HEK293 (cell line): ENCODE results near the gene CFAP46.
A peak's percentile ranks its signal among the peaks of the same experiment; 100 is the strongest.

Source experiments
- CTCF ChIA-PET: fragments of 350-600 bp; formaldehyde crosslinking; extraction: SDS; loops from one replicate; lab custom pipeline; 2021; ENCODE audit warnings: antibody characterized with exemption; lab: Yijun Ruan, JAX
- POLR2A ChIA-PET: fragments of 300-600 bp; formaldehyde crosslinking; extraction: SDS; loops from one replicate; lab custom pipeline; 2020; ENCODE audit warnings: antibody characterized with exemption, inconsistent platforms; lab: Yijun Ruan, JAX
- H3K27ac ChIP-seq: fragments of 200-500 bp; sonication (Bioruptor generic); 2 replicates; pipeline ENCODE4 v1.5.1; 2014; ENCODE audit warnings: low read depth, low read length, control low read depth, inconsistent platforms; ENCODE audit errors: extremely low read depth
- H3K36me3 ChIP-seq, 2 experiments: fragments of 200-500 bp in 1 of 2; sonication (Bioruptor generic) in 1 of 2; 1 replicate in 1 of 2; 2 replicates in 1 of 2; pipeline ENCODE4 v1.5.1; 2014 to 2017; ENCODE audit warnings: inconsistent platforms in 2 of 2, low read length in 2 of 2; ENCODE audit not compliant: control insufficient read depth in 2 of 2, insufficient read depth in 1 of 2
- H3K4me1 ChIP-seq: fragments of 200-500 bp; sonication (Bioruptor generic); 2 replicates; pipeline ENCODE4 v1.5.1; 2014; ENCODE audit warnings: mild to moderate bottlenecking, low read length, inconsistent platforms; ENCODE audit not compliant: control insufficient read depth, insufficient read depth
- H3K4me3 ChIP-seq: 2 replicates; pipeline ENCODE4 v1.5.1; 2011; ENCODE audit warnings: low read depth, mild to moderate bottlenecking, control low read depth, low read length, moderate library complexity
- H3K9me3 ChIP-seq: fragments of 200-500 bp; sonication (Bioruptor generic); 2 replicates; pipeline ENCODE4 v1.5.1; 2014; ENCODE audit warnings: low read depth, low read length, inconsistent platforms; ENCODE audit not compliant: control insufficient read depth, insufficient read depth
- EGR2 ChIP-seq: fragments of 450-650 bp; formaldehyde crosslinking; IDR thresholded peaks from 2 replicates; pipeline ENCODE4 v1.5.1; 2016; ENCODE audit warnings: low read depth, missing biosample characterization, missing genetic modification characterization
- IKZF3 ChIP-seq: fragments of 450-650 bp; IDR thresholded peaks from 2 replicates; pipeline ENCODE4 v1.5.0; 2018; ENCODE audit warnings: missing biosample characterization, mild to moderate bottlenecking, missing genetic modification characterization, moderate library complexity
- PRDM1 ChIP-seq: fragments of 450-650 bp; formaldehyde crosslinking; IDR thresholded peaks from 2 replicates; pipeline ENCODE4; 2016; ENCODE audit warnings: missing biosample characterization, missing genetic modification characterization
- REPIN1 ChIP-seq: fragments of 450-650 bp; formaldehyde crosslinking; IDR thresholded peaks from 2 replicates; pipeline ENCODE4 v1.5.1; 2017; ENCODE audit warnings: missing biosample characterization, missing genetic modification characterization, low read depth
- ZEB2 ChIP-seq: fragments of 450-650 bp; formaldehyde crosslinking; IDR thresholded peaks from 2 replicates; pipeline ENCODE4 v1.5.1; 2016; ENCODE audit warnings: missing biosample characterization, missing genetic modification characterization
- ZIC2 ChIP-seq: fragments of 450-650 bp; formaldehyde crosslinking; IDR thresholded peaks from 2 replicates; pipeline ENCODE4 v1.5.1; 2016; ENCODE audit warnings: missing biosample characterization, missing genetic modification characterization
- ZNF211 ChIP-seq: fragments of 450-650 bp; formaldehyde crosslinking; IDR thresholded peaks from 2 replicates; pipeline ENCODE4 v1.5.1; 2016; ENCODE audit warnings: low read depth, missing biosample characterization, missing genetic modification characterization
- ZNF214 ChIP-seq: fragments of 450-650 bp; formaldehyde crosslinking; IDR thresholded peaks from 2 replicates; pipeline ENCODE4 v1.5.1; 2017; ENCODE audit warnings: missing biosample characterization, mild to moderate bottlenecking, missing genetic modification characterization, borderline replicate concordance
- ZNF311 ChIP-seq: fragments of 450-650 bp; formaldehyde crosslinking; IDR thresholded peaks from 2 replicates; pipeline ENCODE4 v1.5.1; 2017; ENCODE audit warnings: missing biosample characterization, missing genetic modification characterization, borderline replicate concordance
- ZNF324 ChIP-seq: fragments of 450-650 bp; formaldehyde crosslinking; IDR thresholded peaks from 2 replicates; pipeline ENCODE4 v1.5.1; 2016; ENCODE audit warnings: missing biosample characterization, missing genetic modification characterization
- ZNF350 ChIP-seq: fragments of 450-650 bp; formaldehyde crosslinking; IDR thresholded peaks from 2 replicates; pipeline ENCODE4 v1.5.0; 2017; ENCODE audit warnings: missing biosample characterization, mild to moderate bottlenecking, missing genetic modification characterization
- ZNF473 ChIP-seq: fragments of 450-650 bp; formaldehyde crosslinking; IDR thresholded peaks from 2 replicates; pipeline ENCODE4 v1.5.1; 2017; ENCODE audit warnings: missing biosample characterization, missing genetic modification characterization
- ZNF510 ChIP-seq: fragments of 450-650 bp; formaldehyde crosslinking; IDR thresholded peaks from 2 replicates; pipeline ENCODE4 v1.5.1; 2018; ENCODE audit warnings: mild to moderate bottlenecking, missing genetic modification characterization, missing biosample characterization; ENCODE audit not compliant: insufficient replicate concordance
- ZNF623 ChIP-seq: fragments of 450-650 bp; formaldehyde crosslinking; IDR thresholded peaks from 2 replicates; pipeline ENCODE4 v1.5.1; 2016; ENCODE audit warnings: missing biosample characterization, missing genetic modification characterization
- ZNF654 ChIP-seq: fragments of 450-650 bp; formaldehyde crosslinking; IDR thresholded peaks from 2 replicates; pipeline ENCODE4 v1.5.1; 2016; ENCODE audit warnings: low read depth, missing biosample characterization, missing genetic modification characterization
- ZNF670 ChIP-seq: fragments of 450-650 bp; formaldehyde crosslinking; IDR thresholded peaks from 2 replicates; pipeline ENCODE4 v1.5.1; 2016; ENCODE audit warnings: missing biosample characterization, missing genetic modification characterization, low read depth
- ZNF677 ChIP-seq: fragments of 450-650 bp; IDR thresholded peaks from 2 replicates; pipeline ENCODE4 v1.5.0; 2018; ENCODE audit warnings: missing biosample characterization, mild to moderate bottlenecking, missing genetic modification characterization, moderate library complexity
- ZNF76 ChIP-seq: fragments of 450-650 bp; formaldehyde crosslinking; IDR thresholded peaks from 2 replicates; pipeline ENCODE4; 2016; ENCODE audit warnings: low read depth, missing biosample characterization, missing genetic modification characterization, borderline replicate concordance
- ZNF776 ChIP-seq: fragments of 450-650 bp; formaldehyde crosslinking; IDR thresholded peaks from 2 replicates; pipeline ENCODE4 v1.5.0; 2017; ENCODE audit warnings: missing biosample characterization, missing genetic modification characterization, borderline replicate concordance
- ZNF785 ChIP-seq: fragments of 450-650 bp; formaldehyde crosslinking; IDR thresholded peaks from 2 replicates; pipeline ENCODE4 v1.5.1; 2016; ENCODE audit warnings: missing biosample characterization, missing genetic modification characterization
- TF ChIP-seq, protein P1 (sequence below): fragments of 450-650 bp; formaldehyde crosslinking; IDR thresholded peaks from 2 replicates; pipeline ENCODE4 v1.5.1; 2016; ENCODE audit warnings: missing biosample characterization, missing genetic modification characterization
- TF ChIP-seq, protein P2 (sequence below): fragments of 450-650 bp; formaldehyde crosslinking; IDR thresholded peaks from 2 replicates; pipeline ENCODE4 v1.5.1; 2017; ENCODE audit warnings: missing biosample characterization, missing genetic modification characterization
- TF ChIP-seq, protein P3 (sequence below): fragments of 450-650 bp; formaldehyde crosslinking; IDR thresholded peaks from 2 replicates; pipeline ENCODE4 v1.5.1; 2016; ENCODE audit warnings: missing biosample characterization, missing genetic modification characterization, borderline replicate concordance
- TF ChIP-seq, protein P4 (sequence below): fragments of 450-650 bp; formaldehyde crosslinking; optimal IDR thresholded peaks from 2 replicates; pipeline ENCODE3; 2016; ENCODE audit warnings: missing biosample characterization, mild to moderate bottlenecking, missing genetic modification characterization
- TF ChIP-seq, protein P5 (sequence below): fragments of 450-650 bp; formaldehyde crosslinking; IDR thresholded peaks from 2 replicates; pipeline ENCODE4 v1.5.1; 2017; ENCODE audit warnings: missing biosample characterization, missing genetic modification characterization
- TF ChIP-seq, protein P6 (sequence below): fragments of 450-650 bp; formaldehyde crosslinking; IDR thresholded peaks from 2 replicates; pipeline ENCODE4 v1.5.1; 2017; ENCODE audit warnings: missing biosample characterization, mild to moderate bottlenecking, missing genetic modification characterization, moderate library complexity

The CFAP46 gene

DNA sequence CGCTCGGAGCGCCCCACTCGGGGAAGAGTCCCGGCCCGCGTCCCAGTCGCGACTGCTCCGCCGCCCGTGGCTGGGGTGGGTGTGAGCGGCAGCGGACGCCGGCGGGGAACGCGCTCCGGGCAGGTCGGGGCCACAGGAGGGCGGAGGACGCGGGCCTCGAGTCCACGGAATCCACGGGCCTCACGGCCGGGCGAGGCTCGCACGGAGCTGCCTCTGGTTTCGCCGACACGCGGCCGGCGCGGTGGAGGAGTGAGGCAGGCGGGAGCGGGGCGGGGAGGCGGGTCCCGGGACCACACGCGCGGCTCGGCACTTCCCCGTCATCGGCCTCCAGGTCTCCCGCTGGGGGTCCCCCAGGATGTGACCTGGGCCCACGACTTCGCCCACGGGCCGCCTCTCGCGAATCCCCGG is 155.9 kb downstream of the CFAP46 start:
- Histone ChIP-seq H3K36me3 (no peaks in the 10 kb centered on the region), H3K27ac (no peak overlapping the region; the same call in 1 of the 2 replicates), H3K4me1 (peaks cover 3% of the 10 kb centered on the region), H3K9me3 (no peaks in the 10 kb centered on the region), H3K4me3 (no peak overlapping the region)
- CTCF ChIA-PET = no interaction called here
- POLR2A ChIA-PET = no interaction called here
- TF ChIP-seq ZNF324 (tag by site-specific recombination) (no peak), ZNF785 (tag by site-specific recombination) (0 out of 2 replicates have a peak, but pooled peaks have one; percentile 56), ZNF311 (tag by site-specific recombination) (no peak), IKZF3 (no peak), ZNF473 (tag by site-specific recombination) (no peak), ZNF776 (no peak), ZNF677 (tag by site-specific recombination) (no peak), ZNF214 (tag by site-specific recombination) (no peak), ZEB2 (no peak), ZNF623 (tag by site-specific recombination) (no peak), ZNF670 (tag by site-specific recombination) (no peak), ZNF654 (tag by site-specific recombination) (no peak), ZNF510 (no peak), EGR2 (peak; percentile 83), ZIC2 (no peak), ZNF350 (tag by site-specific recombination) (no peak), PRDM1 (no peak), REPIN1 (no peak), ZNF76 (tag by site-specific recombination) (0 out of 2 replicates have a peak, but pooled peaks have one; percentile 14), ZNF211 (tag by site-specific recombination) (no peak)
- TF ChIP-seq, protein P1, sequence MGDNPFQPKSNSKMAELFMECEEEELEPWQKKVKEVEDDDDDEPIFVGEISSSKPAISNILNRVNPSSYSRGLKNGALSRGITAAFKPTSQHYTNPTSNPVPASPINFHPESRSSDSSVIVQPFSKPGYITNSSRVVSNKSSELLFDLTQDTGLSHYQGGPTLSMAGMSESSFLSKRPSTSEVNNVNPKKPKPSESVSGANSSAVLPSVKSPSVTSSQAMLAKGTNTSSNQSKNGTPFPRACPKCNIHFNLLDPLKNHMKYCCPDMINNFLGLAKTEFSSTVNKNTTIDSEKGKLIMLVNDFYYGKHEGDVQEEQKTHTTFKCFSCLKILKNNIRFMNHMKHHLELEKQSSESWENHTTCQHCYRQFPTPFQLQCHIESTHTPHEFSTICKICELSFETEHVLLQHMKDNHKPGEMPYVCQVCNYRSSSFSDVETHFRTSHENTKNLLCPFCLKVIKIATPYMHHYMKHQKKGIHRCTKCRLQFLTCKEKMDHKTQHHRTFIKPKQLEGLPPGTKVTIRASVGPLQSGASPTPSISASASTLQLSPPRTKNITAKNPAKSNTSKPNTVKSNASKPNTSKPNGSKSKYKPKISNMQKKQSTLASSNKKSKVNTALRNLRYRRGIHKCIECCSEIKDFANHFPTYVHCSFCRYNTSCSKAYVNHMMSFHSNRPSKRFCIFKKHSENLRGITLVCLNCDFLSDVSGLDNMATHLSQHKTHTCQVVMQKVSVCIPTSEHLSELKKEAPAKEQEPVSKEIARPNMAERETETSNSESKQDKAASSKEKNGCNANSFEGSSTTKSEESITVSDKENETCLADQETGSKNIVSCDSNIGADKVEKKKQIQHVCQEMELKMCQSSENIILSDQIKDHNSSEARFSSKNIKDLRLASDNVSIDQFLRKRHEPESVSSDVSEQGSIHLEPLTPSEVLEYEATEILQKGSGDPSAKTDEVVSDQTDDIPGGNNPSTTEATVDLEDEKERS (tag by site-specific recombination) = no peak
- TF ChIP-seq, protein P2, sequence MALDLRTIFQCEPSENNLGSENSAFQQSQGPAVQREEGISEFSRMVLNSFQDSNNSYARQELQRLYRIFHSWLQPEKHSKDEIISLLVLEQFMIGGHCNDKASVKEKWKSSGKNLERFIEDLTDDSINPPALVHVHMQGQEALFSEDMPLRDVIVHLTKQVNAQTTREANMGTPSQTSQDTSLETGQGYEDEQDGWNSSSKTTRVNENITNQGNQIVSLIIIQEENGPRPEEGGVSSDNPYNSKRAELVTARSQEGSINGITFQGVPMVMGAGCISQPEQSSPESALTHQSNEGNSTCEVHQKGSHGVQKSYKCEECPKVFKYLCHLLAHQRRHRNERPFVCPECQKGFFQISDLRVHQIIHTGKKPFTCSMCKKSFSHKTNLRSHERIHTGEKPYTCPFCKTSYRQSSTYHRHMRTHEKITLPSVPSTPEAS = no peak
- TF ChIP-seq, protein P3, sequence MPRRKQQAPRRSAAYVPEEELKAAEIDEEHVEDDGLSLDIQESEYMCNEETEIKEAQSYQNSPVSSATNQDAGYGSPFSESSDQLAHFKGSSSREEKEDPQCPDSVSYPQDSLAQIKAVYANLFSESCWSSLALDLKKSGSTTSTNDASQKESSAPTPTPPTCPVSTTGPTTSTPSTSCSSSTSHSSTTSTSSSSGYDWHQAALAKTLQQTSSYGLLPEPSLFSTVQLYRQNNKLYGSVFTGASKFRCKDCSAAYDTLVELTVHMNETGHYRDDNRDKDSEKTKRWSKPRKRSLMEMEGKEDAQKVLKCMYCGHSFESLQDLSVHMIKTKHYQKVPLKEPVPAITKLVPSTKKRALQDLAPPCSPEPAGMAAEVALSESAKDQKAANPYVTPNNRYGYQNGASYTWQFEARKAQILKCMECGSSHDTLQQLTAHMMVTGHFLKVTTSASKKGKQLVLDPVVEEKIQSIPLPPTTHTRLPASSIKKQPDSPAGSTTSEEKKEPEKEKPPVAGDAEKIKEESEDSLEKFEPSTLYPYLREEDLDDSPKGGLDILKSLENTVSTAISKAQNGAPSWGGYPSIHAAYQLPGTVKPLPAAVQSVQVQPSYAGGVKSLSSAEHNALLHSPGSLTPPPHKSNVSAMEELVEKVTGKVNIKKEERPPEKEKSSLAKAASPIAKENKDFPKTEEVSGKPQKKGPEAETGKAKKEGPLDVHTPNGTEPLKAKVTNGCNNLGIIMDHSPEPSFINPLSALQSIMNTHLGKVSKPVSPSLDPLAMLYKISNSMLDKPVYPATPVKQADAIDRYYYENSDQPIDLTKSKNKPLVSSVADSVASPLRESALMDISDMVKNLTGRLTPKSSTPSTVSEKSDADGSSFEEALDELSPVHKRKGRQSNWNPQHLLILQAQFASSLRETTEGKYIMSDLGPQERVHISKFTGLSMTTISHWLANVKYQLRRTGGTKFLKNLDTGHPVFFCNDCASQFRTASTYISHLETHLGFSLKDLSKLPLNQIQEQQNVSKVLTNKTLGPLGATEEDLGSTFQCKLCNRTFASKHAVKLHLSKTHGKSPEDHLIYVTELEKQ (tag by site-specific recombination) = no peak
- TF ChIP-seq, protein P4, sequence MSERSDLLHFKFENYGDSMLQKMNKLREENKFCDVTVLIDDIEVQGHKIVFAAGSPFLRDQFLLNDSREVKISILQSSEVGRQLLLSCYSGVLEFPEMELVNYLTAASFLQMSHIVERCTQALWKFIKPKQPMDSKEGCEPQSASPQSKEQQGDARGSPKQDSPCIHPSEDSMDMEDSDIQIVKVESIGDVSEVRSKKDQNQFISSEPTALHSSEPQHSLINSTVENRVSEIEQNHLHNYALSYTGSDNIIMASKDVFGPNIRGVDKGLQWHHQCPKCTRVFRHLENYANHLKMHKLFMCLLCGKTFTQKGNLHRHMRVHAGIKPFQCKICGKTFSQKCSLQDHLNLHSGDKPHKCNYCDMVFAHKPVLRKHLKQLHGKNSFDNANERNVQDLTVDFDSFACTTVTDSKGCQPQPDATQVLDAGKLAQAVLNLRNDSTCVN (tag by site-specific recombination) = no peak
- TF ChIP-seq, protein P5, sequence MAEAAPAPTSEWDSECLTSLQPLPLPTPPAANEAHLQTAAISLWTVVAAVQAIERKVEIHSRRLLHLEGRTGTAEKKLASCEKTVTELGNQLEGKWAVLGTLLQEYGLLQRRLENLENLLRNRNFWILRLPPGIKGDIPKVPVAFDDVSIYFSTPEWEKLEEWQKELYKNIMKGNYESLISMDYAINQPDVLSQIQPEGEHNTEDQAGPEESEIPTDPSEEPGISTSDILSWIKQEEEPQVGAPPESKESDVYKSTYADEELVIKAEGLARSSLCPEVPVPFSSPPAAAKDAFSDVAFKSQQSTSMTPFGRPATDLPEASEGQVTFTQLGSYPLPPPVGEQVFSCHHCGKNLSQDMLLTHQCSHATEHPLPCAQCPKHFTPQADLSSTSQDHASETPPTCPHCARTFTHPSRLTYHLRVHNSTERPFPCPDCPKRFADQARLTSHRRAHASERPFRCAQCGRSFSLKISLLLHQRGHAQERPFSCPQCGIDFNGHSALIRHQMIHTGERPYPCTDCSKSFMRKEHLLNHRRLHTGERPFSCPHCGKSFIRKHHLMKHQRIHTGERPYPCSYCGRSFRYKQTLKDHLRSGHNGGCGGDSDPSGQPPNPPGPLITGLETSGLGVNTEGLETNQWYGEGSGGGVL (tag by site-specific recombination) = no peak; the same call in 1 of the 2 replicates
- TF ChIP-seq, protein P6, sequence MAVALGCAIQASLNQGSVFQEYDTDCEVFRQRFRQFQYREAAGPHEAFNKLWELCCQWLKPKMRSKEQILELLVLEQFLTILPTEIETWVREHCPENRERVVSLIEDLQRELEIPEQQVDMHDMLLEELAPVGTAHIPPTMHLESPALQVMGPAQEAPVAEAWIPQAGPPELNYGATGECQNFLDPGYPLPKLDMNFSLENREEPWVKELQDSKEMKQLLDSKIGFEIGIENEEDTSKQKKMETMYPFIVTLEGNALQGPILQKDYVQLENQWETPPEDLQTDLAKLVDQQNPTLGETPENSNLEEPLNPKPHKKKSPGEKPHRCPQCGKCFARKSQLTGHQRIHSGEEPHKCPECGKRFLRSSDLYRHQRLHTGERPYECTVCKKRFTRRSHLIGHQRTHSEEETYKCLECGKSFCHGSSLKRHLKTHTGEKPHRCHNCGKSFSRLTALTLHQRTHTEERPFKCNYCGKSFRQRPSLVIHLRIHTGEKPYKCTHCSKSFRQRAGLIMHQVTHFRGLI (tag by site-specific recombination) = no peak
